ENCODE measurements around the gene SHC3. TPM values are rescaled to one million over a fixed set of nuclear protein-coding genes. Genes with fewer than 3 reads are reported as not detected.

The SHC3 gene
- total RNA-seq, result 63.2 and 79.2 TPM in 2 replicates

GRCh38 chr9:89177944-89178829, at the start of gene SHC3:
TSS of gene SHC3 (minus strand) at chr9:89178818. CDS start at chr9:89178460, 358 bp downstream.

GRCh38 chr9:88991066-88992034, 187.3 kb downstream of the SHC3 start, which contains the start of gene S1PR3:
TSS of gene S1PR3 (plus strand) at chr9:88991468. CDS start at chr9:89001201, 9,733 bp downstream.

Other genes starting within 250 kb of the SHC3 start
- 11.9 and 12.5 TPM in 2 replicates for gene S1PR3, start 187.3 kb downstream of the SHC3 start, total RNA-seq
- gene CKS2, start 132.4 kb upstream of the SHC3 start, total RNA-seq, result 34.1 and 80.7 TPM in 2 replicates
- 24.6 and 33.0 TPM in 2 replicates for gene SECISBP2, start 139.7 kb upstream of the SHC3 start, total RNA-seq

All from smooth muscle cell of the umbilical artery (primary cell).